GM18867 (cell line): Measurements from ENCODE around the gene SLC7A10.
"Not testable (repeated sequence)": the region's sequence is repeated elsewhere in the genome, so short reads cannot be mapped to it uniquely, and the experiment has no call there.

Source experiments
- ATAC-seq: cut with Tn5 transposase; IDR thresholded peaks from one replicate; pipeline ENCODE4 v1.9.1; 2021; ENCODE audit warnings: mild to moderate bottlenecking, moderate library complexity; ENCODE audit not compliant: unreplicated experiment

SLC7A10 gene

GRCh38 chr19:33239223-33239975 is 13.7 kb upstream of the SLC7A10 start:
- no peak for ATAC-seq

- no peak for ATAC-seq
Measured at GRCh38 chr19:33238481-33239149, 13.0 kb upstream of the SLC7A10 start.

- no peak for ATAC-seq
Measured at GRCh38 chr19:33236696-33237390, 11.2 kb upstream of the SLC7A10 start.

GRCh38 chr19:33235996-33236350 is 10.3 kb upstream of the SLC7A10 start:
- ATAC-seq = no peak

- ATAC-seq = peak; percentile 93
Measured at GRCh38 chr19:33235269-33235995, 9.8 kb upstream of the SLC7A10 start.

GRCh38 chr19:33234736-33235135 is 9.1 kb upstream of the SLC7A10 start:
- ATAC-seq = no peak

GRCh38 chr19:33234092-33234491 is 8.4 kb upstream of the SLC7A10 start:
- ATAC-seq = no peak

- ATAC-seq = no peak
Measured at GRCh38 chr19:33233056-33233873, 7.6 kb upstream of the SLC7A10 start.

GRCh38 chr19:33232656-33233055 is 7.0 kb upstream of the SLC7A10 start:
- ATAC-seq = no peak

GRCh38 chr19:33231511-33231910 is 5.9 kb upstream of the SLC7A10 start:
- no peak for ATAC-seq

- ATAC-seq = no peak
Measured at GRCh38 chr19:33229962-33230361, 4.3 kb upstream of the SLC7A10 start.

GRCh38 chr19:33227870-33228599 is 2.4 kb upstream of the SLC7A10 start:
- ATAC-seq = no peak

GRCh38 chr19:33227242-33227650 is 1.6 kb upstream of the SLC7A10 start:
- no peak for ATAC-seq

- ATAC-seq = no peak
Measured at GRCh38 chr19:33226550-33227241, 1.0 kb upstream of the SLC7A10 start.

- ATAC-seq = no peak
Measured at GRCh38 chr19:33224694-33225457, 774 bp downstream of the SLC7A10 start.

- not testable (repeated sequence) for ATAC-seq
Measured at GRCh38 chr19:33222255-33222654, 3.4 kb downstream of the SLC7A10 start.

GRCh38 chr19:33221638-33222037 is 4.0 kb downstream of the SLC7A10 start:
- no peak for ATAC-seq

- no peak for ATAC-seq
Measured at GRCh38 chr19:33220735-33221134, 4.9 kb downstream of the SLC7A10 start.
